GM21786 (cell line): Measurements from ENCODE around the gene LGALS3BP.

ENCODE experiments used
- ATAC-seq: cut with Tn5 transposase; IDR thresholded peaks from one replicate; pipeline ENCODE4 v1.9.1; 2021; ENCODE audit not compliant: unreplicated experiment

Gene LGALS3BP

DNA sequence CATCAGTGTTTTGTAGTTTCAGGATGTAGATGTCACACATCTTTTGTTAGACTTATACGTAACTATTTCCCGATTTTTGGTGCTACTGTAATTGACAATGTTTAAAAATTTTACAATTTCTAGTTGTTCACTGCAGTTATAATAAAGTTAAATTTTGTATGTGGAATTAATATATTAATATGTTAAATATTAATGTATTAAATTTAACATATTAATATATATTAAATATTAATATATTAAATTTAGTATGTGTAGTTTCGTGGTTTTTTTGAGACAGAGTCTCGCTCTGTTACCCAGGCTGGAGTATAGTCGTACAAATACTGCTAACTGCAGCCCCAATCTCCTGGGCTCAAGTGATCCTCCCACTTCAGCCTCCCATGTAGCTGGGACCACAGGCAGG is 5.7 kb upstream of the LGALS3BP start:
- no peak for ATAC-seq

- ATAC-seq: no peak
Measured at GRCh38 chr17:78981010-78981888, 1.5 kb upstream of the LGALS3BP start.

DNA sequence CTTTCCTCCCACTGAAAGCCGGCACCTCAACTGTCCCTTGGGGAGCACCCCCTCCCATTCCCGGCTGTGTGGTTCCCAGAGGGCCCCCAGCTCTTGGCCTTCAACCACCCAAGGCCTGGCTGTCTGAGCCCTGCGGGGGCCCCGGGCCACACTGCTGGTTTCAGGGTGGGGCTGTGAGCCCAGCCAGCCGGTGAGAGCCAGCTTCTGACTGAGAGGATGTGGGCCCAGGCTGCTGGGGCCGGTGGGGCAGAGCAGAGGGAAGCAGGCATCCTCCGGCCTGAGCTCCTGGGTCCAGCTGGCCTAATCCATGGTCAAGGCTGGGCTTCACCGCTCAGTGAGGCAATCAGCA is 875 bp upstream of the LGALS3BP start:
- ATAC-seq: no peak

GRCh38 chr17:78977997-78978973 is 1.4 kb downstream of the LGALS3BP start:
- no peak for ATAC-seq

GRCh38 chr17:78977681-78977943 is 2.1 kb downstream of the LGALS3BP start:
- no peak for ATAC-seq

DNA sequence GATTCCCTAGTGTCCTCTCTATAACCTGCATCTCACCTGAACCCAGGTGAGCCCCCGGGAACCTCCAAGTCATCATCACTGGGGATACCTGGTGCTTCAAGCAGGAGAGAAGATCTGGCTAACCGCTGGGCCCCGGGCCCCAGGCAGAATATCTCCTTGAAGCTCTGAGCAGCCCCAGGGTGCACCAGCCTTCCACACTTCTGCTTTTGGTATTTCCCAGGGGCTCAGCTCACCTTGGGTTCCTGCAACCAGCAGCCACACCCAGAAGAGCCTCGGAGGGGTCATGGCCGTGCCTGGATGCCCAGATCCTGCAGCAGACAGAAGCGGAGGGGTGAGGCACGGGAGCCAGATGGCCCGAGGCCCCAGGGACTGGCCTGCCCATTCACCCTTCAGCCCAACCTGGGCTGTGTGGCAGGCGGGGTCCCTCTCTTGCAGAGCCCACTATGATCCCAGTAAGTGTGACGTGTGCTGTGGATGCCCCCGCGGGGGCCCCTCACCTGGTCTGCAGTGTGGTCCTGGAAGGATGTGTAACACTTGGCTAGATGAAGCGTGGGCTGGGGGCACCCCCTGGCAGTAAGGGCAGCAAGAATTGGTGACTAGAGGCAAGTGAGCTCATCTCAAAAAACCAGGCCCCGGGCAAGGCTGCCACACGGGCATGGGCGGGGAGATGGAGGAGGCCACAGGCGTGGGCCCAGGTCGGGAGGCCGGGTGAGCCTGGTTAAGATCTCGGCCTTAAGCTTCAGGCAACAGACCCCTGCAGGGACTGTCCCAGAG is 2.6 kb downstream of the LGALS3BP start:
- no peak for ATAC-seq

DNA sequence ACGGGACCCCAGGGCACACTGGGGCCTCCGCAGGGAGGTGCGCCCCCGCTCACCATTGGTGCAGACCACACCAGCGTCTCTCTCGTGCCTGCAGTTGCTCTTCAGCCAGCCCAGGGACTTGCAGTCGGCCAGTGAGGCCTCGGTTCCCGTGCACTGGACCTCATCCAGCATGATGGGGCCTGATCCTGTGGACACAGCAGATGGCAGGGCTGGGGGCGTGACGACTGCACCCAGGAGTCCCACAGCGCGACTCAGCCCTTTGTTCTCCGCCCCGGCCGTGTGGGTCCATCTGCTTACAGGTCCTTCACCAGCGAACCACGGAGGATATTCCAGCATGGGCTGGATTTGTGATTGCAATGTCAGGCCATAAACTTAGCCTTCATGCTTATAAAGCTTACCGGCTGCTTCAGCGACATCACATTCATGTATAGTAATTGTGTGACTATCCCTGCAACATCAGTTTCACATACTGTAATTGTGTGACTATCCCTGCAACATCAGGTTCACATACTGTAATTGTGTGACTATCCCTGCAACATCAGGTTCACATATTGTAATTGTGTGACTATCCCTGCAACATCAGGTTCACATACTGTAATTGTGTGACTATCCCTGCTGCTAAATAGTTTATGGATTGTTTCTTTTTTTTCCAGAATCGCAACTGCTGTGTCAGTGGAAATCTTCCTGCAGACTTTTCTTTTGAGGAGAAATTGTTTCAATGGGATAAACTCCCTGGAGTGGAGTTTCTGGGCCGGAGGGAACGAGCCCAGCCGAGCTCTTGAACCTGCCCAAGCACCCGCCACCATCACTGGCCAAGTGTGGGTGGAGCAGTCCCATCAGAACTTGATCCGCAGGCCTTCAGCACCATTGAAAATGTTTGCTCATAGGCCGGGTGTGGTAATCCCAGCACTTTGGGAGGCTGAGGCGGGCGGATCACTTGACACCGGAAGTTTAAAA is 4.8 kb downstream of the LGALS3BP start:
- ATAC-seq: no peak

- no peak for ATAC-seq
Measured at GRCh38 chr17:78973792-78974520, 5.8 kb downstream of the LGALS3BP start.

DNA sequence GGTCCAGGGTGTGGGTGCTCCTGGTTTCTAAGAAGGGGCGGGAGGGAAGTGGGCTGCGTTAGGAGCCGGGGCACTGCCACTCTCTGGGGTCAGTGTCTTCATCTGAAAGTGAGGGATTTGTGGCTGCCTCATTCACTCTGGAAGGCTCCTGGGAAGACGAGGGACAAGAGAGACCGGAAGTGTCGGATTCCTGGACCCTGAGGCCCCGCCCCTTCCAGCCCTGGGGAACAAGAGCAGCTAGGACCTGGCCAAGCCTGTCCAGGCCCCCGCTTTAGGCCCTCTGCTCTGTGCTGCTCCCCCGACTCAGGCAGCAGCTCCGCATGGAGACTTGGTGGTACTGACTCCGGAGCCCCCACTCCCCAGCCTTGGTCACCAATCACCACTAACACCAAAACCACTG is 6.5 kb downstream of the LGALS3BP start:
- no peak for ATAC-seq

DNA sequence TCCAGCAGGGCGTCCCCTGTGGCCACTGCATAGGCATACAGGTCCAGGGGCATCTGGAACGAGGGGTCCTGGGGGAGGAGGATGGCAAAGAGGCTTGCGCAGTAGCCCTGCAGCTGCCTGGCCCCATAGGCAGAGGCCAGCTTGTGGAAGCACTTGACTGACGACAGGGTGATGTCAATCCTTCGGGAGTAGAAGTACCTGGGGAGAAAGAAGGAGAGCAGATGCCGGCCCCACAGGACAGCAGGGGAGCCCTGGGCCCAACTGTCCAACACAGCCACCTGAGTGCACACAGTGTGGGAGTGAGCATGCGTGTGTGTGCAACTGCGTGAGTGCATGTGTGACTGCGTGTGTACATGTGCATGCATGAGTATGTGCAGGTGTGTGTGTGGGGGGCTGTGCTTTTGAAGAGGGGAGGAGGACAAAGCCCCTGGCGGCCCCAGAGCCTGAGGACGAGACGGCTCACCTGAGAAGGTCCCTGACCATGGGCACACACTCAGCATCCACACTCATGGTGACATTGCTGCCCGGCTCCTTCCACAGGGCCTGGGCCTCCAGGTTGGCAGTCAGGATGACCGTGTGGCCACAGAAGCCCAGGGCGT is 7.1 kb downstream of the LGALS3BP start:
- no peak for ATAC-seq

DNA sequence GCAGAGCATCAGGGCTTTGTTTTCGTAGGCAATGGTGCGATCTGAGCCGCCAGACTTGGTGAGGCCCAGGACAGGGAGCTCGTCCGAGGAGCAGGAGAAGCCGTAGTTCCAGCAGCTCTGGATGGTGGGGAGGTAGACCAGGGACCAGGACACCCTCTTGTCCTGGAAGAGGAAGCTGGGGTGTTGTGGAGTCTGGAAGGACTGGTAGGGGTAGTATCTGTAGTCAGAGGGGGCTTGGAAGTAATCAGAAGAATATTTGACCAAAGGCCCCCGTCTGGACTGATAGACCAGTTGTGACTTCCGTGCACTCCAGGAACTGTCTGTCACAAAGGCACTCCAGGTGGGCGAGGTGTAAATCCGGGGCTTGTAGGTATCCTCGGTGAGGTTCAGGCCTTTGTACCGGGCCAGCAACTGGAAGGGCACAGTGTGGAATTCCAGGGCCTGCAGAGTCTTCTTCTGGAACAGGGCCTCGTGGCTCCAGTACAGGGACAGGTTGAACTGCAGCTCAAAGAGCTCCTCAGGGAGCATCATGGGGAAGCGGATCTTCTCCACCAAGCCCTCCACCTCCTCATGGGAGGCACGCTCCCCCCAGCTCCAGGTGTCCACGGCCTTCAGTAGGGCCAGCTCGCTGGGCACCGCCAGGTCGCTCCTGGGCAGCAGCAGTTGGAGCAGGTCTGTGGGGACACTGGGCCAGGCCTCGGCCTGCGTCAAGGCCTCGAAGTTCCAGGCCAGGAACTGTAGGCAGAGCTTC is 7.8 kb downstream of the LGALS3BP start:
- ATAC-seq: no peak

- ATAC-seq: no peak
Measured at GRCh38 chr17:78970834-78971755, 8.6 kb downstream of the LGALS3BP start.

- ATAC-seq: no peak
Measured at GRCh38 chr17:78969865-78970264, 9.9 kb downstream of the LGALS3BP start.

GRCh38 chr17:78967782-78968362 is 11.9 kb downstream of the LGALS3BP start:
- no peak for ATAC-seq

- ATAC-seq: no peak
Measured at GRCh38 chr17:78966910-78967600, 12.7 kb downstream of the LGALS3BP start.

DNA sequence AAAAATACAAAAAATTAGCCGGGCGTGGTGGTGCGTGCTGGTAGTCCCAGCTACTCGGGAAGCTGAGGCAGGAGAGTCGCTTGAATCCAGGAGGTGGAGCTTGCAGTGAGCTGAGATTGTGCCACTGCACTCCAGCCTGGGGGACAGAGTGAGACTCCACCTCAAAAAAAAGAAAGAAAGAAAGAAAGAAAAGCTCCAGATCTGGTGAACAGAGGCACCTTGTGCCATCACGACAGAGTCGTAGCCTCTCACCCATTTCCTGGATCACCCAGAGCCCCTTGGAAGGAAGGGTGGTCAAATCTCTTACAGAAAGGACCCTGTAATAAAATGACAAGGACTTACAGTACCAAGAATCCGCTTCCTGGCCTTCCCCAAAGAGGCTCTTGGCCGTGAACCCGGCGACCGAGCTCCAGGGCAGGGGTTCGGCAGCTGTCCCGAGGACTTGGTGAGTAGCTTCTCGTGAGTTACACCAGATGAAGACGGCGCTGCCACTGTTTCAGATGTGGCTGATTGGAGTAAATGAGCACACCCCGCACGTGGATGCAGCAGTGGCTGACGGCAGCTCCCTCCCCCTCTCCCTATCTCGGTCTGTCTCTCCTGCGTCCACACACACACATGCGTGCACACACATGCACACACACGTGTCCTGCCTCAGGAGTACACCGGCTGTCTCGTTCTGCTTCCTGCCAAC is 13.5 kb downstream of the LGALS3BP start:
- ATAC-seq: no peak
